DMS 273 (cell line): ENCODE data around the gene MARF1.
"Not testable (repeated sequence)": the region's sequence is repeated elsewhere in the genome, so short reads cannot be mapped to it uniquely, and the experiment has no call there.

Source experiments
- DNase-seq: peaks from one replicate; lab custom pipeline; 2025; ENCODE audit not compliant: unreplicated experiment; lab: John Stamatoyannopoulos, UW

MARF1 gene

DNA sequence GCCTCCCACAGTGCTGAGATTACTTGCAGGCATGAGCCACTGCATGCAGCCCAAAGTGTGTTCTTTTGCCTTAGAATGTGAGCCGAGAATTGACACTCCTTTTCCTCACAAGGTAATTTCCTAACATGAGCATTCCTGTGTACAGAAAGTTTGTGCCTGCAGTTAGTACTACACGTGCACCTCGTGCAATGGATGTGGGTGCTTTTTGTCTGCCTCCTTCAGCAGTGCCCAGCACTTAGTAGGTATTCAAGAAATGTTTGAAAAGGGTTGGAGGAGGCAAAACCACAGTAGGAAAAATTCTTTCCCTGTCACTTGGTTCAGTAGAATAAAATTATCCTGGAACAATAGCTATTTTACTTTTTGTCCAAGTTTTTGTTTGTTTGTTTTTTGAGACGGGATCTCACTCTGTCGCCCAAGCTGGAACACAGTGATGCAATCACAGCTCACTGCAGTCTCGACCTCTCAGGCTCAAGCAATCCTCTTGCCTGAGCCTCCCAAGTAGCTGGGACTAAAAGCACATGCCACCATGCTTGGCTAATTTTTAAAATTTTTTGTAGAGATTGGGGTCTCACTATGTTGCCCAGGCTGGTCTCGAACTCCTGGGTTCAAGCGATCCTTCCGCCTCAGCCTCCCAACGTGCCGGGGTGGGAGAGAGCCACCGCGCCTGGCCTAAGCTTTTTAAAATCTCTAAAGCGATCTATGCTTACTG is 9.5 kb upstream of the MARF1 start:
- DNase-seq = no peak

DNA sequence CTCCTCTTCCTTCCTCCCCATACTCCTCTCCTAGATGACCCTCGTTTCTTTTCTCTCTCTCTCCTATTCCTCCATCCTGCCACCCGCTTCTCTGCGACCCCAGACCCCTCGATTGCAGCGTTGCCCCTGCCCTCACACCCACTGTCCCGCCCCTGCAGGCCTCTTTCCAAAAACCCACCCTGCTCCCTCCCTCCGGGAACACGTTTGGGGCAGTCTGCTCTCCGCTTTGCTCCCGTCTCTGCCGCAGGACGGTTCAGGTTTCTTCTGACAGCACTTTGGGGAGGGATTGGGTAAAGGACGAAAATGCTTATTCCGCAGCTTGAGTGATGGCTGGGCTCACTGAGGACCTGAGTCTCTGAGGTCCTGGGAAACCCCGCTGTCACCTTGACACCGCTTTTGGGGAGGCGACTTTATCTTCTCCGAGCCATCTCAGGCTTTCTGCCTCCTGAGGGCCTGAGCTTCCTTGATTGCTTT is 7.8 kb upstream of the MARF1 start:
- peak; percentile 65 for DNase-seq

DNA sequence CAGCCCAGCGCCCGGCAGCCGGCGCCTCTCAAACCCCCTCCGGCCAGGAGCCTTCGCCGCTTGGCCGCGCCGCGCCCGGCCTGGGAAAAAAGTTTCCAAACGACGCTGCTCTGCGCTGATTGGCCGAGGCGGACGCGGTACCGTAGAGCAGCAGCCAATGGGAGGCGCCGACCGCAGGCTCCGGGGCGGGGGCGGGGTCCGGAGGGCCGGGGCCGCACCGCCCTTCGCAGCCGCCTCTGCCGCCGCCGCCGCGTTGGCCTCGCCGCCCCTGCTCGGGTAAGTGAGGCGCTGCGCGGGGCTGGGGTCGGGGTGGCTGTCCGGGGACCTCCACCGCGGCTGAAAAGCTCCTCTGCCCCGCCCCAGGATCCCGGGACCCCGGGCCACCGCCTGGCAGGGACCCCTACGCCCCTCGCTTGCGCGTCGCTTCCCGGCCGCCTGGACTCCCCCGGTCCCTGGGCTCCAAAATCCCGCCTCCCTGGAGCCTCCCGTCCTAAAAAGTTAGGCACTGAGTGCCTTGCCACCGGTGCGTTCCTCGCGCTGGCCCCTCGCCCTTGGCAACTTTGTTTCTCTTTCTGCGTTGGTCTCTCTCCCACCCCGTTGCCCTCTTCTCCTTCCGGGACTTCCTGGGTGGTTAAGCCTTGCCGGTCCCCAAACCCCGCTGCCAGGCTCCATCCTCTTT is 7.2 kb upstream of the MARF1 start, which contains the start of gene NDE1:
Gene NDE1, plus strand, starts transcription at position 227 of the 679 bp plus-strand sequence. CDS start 14,534 bp downstream, outside the sequence.
- peak; percentile 96 for DNase-seq

DNA sequence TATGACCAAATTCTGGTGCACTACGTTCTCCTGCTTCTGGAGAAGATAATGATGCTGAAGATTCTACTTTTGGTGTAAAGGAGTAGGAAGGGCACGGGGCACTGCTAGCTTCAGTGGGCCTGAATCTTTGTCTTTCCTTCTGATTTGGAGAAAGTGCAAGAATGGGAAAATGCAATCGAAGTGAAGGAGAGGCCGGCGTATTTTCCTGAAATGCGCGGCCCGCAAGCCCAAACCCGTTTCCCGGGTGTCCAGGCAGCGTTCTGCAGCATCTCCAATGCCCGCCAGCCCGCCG is 6.7 kb upstream of the MARF1 start:
- DNase-seq = no peak

DNA sequence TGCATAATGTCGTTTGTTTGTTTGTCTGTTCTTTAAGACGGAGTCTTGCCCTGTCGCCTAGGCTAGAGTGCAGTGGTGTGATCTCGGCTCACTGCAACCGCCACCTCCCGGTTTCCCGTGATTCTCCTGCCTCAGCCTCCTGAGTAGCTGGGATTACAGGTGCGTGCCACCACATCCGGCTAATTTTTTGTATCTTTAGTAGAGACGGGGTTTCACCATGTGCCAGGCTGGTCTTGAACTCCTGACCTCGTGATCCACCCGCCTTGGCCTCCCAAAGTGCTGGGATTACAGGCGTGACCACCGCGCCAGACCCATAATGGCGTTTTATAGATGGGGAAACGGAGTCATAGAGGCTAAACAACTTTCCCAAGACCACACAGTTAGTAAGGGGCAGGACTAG is 6.4 kb upstream of the MARF1 start:
- DNase-seq = not testable (repeated sequence)

DNA sequence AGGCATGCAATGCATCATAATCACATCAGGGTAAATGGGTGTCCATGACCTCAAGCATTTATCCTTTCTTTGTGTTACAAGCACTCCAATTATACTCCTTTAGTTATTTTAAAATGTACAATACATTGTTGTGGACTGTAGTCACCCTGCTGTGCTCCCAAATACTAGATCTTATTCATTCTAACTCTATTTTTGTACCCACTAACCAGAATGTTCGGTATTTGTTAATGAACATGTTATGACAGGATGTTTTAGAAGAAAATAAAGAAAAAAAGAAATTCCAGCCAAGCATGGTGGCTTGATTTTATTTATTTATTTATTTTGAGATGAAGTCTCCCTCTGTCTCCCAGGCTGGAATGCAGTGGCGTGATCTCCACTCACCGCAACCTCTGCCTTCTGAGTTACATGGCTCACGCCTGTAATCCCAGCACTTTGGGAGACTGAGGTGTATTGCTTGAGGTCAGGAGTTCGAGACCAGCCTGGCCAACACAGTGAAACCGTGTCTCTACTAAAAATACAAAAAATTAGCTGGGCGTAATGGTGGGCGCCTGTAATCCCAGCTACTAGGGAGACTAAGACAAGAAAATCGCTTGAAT is 5.3 kb upstream of the MARF1 start:
- no peak for DNase-seq

DNA sequence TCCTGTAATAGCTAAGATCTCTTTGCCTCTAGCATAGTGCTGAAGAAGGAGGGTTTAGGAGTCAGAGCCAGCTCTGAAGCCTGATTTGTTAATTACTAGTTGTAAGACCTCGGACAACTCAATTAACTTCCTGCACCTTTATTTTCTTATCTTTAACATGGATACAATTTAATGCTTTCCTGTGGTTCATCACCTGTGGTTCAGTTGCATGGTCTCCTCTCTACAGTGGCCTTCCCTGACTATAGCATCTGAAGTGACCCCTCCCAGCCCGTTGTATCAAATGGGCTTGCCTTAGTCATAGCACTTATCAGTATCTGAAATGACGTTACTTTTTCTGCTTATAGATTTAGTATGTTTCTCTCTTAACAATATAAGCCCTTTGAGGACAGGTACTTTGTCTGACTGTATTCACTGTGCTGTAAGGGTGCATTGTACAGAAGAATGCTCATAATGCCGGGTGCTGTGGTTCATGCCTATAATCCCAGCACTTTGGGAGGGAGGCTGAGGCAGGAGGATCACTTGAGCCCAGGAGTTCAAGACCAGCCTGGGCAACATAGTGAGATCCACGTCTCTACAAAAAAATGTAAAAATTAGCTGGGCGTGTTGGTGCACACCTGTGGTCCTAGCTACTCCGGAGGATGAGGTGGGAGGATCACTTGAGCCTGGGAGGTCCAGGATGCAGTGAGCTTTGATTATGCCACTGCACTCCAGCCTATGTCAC is 4.5 kb upstream of the MARF1 start:
- no peak for DNase-seq

DNA sequence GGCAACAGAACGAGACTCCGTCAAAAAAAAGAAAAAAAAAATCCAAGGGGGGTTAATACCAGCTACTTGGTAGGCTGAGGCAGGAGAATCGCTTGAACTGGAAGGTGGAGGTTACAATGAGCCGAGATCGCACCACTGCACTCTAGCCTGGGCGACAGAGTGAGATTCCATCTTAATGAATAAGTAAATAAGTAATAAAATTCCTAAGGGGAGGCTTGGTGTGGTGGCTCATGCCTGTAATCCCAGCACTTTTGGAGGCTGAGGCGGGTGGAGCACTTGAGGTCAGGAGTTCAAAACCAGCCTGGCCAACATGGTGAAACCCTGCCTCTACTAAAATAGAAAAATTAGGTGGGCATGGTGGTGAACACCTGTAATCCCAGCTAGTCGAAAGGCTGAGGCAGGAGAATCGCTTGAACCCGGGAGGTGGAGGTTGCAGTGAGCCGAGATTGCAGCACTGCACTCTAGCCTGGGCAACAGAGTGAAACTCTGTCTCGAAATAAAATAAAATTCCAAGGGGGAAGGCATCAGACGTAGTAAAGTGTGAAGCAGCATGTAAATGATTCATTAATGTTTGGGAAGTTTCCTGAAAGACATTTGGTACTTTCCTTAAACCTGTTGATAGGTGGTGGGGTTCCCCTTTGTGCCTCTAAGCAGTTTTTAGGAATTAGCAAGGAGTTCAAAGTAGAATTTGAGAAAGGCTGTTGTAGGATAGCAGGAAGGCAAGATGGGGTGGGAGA is 3.8 kb upstream of the MARF1 start:
- not testable (repeated sequence) for DNase-seq

DNA sequence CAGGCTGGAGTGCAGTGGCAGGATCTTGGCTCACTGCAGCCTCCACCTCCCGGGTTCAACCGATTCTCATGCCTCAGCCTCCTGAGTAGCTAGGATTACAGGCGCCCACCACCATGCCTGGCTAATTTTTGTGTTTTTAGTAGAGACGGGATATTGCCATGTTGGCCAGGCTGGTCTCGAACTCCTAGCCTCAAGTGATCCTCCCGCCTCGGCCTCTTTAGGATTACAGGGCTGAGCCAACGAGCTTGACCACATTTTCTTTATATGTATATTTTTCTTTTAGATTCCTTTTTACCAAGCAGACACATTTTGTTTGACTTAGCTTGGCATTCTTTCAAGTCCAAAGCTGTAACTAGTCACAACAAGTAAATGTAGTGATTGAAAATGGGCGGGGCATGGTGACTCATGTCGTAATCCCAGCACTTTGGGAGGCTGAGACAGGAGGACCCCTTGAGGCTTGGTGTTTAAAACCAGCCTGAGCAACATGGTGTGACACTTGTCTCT is 2.1 kb upstream of the MARF1 start:
- DNase-seq = peak; percentile 59

DNA sequence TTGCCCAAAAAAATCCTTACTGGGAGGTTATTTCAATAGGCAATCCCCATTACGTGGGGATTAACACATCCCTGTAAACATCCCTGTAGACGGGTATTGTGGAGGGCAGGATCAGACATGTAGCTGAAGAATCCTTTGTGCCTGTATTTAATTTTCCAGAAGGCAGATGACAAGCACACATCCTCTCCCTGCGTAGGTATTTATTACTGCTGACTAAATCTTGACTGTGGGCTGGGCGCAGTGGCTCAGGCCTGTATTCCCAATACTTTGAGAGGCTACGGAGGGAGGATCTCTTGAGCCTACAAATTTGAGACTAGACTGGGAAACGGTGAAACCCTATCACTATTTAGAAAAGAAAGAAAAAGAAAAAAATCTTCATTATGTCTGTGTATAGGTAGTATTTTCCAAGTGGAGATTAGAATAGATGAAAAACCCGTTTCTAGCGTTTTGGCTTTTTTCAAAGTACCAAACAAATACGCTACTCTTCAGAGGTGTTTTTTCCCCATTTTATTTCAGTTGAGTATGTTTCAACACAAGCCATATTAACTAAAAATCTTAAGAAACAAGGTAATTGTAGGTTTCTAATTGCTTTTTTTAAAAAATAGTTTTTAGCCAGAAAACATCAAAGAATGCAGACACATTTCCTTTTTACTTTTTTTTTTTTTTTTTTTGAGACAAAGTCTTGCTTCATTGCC is 1.5 kb upstream of the MARF1 start:
- peak; percentile 74 for DNase-seq

DNA sequence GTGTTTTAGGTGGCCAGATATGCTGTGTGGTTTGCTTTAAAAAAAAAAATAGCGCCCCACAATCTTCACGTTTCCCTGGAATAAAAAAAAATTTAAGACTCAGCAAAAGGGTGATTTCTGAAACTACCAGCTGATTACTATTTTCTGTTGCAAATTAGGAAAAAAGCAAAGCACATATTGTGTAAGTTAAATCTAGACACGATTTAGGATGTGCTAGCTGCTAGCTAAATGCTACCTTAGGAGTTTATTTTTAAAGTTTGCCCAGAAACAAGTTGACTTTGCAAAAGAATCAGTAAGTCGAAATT is 944 bp upstream of the MARF1 start:
- no peak for DNase-seq

DNA sequence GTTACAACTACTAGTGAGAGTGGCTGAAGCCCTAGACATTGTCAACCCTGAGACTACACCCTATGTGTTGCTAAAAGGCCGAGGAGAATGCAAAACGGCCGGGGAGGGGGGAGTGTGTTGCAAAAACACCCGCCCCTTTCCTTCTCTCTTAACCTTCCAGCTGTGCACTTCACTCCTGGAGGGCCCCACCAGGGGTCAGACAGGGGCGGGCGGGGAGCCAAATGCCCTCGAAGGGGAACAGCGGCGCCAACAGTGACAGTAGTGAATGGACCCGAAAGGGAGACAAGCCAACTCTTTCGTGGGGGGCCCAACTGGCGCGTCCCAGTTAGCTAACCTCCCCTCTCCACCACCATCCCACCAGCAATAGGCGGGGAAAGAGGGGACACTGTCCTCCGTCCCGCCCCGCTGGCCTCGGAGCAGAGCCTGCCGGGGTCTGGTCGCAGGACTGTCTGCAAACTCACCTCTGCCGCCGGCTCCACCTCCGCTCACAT is 352 bp downstream of the MARF1 start:
- DNase-seq = peak; percentile 84

DNA sequence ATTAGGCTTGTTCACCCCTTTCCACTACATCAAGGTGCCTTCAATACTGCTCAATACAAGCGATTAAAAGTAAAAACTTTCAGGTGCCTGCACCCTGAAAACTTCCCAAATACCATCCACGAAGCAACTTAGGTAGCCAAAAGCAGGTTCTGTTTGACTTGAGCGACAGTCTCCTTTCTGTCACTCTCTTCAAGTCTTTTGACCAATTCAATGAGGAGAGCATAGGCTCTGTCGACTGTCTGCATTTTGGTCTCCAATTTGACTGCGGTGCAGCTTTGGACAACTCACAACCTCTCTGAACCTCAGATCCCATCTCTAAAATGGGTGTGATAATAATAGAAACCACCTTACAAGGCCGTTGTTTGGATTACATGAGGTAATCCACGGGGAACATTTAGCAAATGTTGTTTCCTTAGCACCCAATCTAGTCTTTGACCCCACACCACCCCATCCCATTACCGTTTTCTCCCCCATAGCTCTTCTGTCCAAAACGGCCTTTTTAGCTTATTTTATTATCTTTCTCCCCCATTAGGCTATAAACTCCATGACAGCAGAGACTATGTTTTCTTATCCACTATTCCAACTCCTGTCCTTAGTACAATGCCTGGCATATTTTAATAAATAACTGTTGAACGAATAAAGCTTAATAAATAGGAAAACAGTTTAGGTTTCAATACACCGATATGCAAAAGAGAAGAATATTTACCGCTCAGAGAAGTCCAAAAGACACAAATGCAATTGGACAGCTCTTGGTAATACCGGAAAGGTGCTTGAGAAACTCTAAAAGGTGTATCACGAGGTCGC is 999 bp downstream of the MARF1 start:
- no peak for DNase-seq

DNA sequence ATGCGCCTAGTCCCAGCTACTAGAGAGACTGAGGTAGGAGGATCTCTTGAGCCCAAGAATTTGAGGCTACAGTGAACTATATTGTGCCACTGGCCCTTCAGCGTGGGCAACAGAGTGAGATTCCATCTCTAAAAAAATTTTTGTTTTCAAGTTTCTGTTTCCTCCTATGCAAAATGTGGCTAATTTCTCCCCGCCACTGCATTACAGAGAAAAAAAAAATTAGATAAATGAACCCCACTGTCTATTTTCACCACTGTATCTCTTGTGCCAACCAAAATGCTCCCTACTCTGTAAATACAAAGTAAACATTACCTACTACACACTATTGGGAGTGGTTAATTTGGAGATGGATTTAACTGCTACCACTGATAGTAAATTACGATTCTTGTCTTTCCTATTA is 2.0 kb downstream of the MARF1 start:
- no peak for DNase-seq

DNA sequence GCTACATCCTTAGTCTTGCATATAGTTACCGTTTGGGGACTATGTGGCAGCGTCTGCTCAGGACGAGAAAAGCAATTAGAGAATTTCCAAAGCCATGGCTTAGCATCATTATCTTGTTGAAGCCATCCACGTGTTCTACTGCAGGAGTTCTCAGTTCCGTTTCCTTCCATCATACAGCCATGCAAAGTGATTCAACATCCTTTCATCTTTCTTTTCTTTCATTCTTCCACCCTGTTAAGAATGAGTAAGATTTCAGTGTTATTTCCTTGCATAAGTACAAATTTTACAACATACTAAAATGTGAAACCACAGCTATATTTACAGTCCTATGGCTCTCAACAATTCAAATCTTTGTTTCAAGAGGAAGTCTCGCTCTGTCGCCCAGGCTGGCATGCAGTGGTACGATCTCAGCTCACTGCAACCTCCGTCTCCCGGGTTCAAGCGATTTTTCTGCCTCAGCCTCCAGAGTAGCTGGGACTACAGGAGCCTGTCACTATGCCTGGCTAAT is 3.8 kb downstream of the MARF1 start:
- no peak for DNase-seq

DNA sequence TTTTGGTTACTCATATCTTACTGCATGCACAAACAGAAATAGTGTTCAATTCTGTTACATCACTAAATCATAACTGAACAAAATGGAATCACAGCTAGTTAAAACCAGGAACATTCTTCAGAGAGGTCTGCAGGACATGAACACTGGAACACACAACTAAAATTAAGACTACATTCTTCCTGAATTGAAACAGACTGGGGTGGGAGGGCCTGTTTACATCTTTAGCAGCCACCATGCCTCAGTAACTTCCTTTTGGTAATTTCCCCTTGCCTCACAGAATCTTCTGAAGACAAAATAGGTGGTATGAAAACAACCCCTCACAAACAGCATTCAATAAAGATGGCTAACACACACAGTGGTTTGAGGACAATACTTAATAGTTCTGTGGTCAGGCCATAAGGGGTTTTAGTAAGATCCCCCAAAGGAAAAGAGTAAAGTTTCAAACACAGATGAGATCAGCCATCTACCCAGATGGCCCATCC is 6.5 kb downstream of the MARF1 start:
- no peak for DNase-seq

DNA sequence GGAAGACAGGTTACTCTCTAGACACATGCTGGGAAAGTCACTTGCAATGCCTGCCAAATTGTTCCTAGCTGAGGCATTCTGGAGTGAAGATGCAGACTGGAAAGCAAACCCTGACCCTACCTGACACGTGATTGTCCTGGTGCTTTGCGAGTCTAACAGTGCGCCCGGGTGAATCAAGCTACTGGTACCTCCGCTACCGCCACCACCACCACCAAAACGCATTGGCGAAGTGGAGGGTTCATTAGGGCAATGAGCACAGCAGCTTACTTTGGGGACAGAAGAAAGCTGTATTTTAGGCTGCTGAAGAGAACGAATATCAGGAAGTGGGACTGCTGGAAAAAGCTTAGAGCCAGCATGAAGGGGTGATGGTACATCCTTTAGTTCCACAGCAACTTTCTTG is 7.0 kb downstream of the MARF1 start:
- no peak for DNase-seq

DNA sequence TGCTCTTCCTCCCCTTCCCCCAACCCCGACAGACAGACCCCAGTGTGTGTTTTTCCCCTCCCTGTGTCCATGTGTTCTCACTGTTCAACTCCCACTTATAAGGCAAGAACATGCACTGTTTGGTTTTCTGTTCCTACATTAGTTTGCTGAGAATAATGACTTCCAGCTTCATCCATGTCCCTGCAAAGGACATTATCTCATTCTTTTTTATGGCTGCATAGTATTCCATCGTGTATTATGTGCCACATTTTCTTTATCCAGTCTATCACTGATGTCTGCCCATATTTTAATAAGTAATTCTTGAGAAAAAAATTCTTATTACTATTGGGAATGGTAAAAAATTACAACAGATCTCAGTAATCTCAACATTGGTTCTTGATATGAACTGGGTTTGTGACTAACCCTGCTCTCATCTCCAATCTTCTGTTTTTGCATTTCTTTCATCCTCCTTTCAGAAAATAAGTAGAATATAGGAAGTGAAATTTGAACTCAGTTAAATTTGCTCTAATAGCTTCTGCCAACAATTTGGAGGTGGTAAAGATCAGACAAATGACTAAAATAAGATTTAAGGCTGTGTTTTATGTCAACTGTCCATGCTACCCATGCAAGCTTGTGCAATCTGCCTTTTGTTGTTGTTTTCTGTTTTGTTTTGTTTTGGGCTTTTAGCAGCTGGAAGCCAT is 11.1 kb downstream of the MARF1 start:
- DNase-seq = no peak

DNA sequence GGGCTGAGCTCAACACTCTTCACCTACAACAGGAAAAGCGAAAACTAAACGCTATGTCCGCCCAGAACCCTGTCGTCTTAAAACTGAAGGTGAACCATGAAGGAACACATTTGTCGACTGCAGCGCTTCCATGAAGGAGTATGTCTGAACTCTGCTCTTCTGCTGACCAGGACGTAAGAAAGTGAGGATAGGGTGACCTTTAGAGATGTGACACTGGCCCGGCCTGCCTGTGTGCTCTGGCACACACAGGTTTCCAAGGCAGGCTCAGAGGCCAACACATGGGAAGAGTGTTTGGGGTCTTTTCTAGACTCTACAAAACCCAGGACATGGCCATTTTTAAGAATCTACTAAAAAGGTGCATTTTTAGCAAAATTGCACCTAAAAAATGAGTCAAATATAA is 21.1 kb downstream of the MARF1 start:
- no peak for DNase-seq
